HG03575 (cell line): Measurements from ENCODE around the gene PHF2.
A peak's percentile ranks its signal among the peaks of the same experiment; 100 is the strongest.

Source experiments
- ATAC-seq: cut with Tn5 transposase; IDR thresholded peaks from one replicate; pipeline ENCODE4 v1.9.1; 2021; ENCODE audit not compliant: unreplicated experiment, insufficient number of reproducible peaks, low FRiP score; ENCODE audit errors: extremely low read depth

The PHF2 gene

GRCh38 chr9:93596399-93596798 is 20.0 kb downstream of the PHF2 start:
- no peak for ATAC-seq

GRCh38 chr9:93597142-93597706 is 20.8 kb downstream of the PHF2 start:
- no peak for ATAC-seq

- no peak for ATAC-seq
Measured at GRCh38 chr9:93597871-93598646, 21.7 kb downstream of the PHF2 start.

- no peak for ATAC-seq
Measured at GRCh38 chr9:93598647-93599241, 22.4 kb downstream of the PHF2 start.

- ATAC-seq, result no peak
Measured at GRCh38 chr9:93599571-93600403, 23.4 kb downstream of the PHF2 start.

- ATAC-seq, result no peak
Measured at GRCh38 chr9:93600504-93600903, 24.1 kb downstream of the PHF2 start.

- ATAC-seq, result no peak
Measured at GRCh38 chr9:93601063-93601462, 24.7 kb downstream of the PHF2 start.

GRCh38 chr9:93601666-93602065 is 25.3 kb downstream of the PHF2 start:
- ATAC-seq, result no peak

- no peak for ATAC-seq
Measured at GRCh38 chr9:93603011-93603410, 26.6 kb downstream of the PHF2 start.

GRCh38 chr9:93603906-93604326 is 27.5 kb downstream of the PHF2 start:
- ATAC-seq, result no peak

- no peak for ATAC-seq
Measured at GRCh38 chr9:93606187-93606586, 29.8 kb downstream of the PHF2 start.

GRCh38 chr9:93610206-93610605 is 33.8 kb downstream of the PHF2 start:
- no peak for ATAC-seq

- no peak for ATAC-seq
Measured at GRCh38 chr9:93612052-93612795, 35.8 kb downstream of the PHF2 start.

GRCh38 chr9:93612796-93613154 is 36.4 kb downstream of the PHF2 start:
- ATAC-seq, result peak; percentile 45

GRCh38 chr9:93613174-93613573 is 36.8 kb downstream of the PHF2 start:
- ATAC-seq, result no peak

GRCh38 chr9:93613791-93614190 is 37.4 kb downstream of the PHF2 start:
- ATAC-seq, result no peak

GRCh38 chr9:93614830-93615468 is 38.6 kb downstream of the PHF2 start:
- ATAC-seq, result no peak

GRCh38 chr9:93616044-93616443 is 39.7 kb downstream of the PHF2 start:
- no peak for ATAC-seq

GRCh38 chr9:93617273-93617672 is 40.9 kb downstream of the PHF2 start:
- no peak for ATAC-seq
